Upper lobe of left lung (tissue), 6 donors: ENCODE measurements around the gene ZBTB45. TPM values are rescaled to one million over a fixed set of nuclear protein-coding genes. Genes with fewer than 3 reads are reported as not detected.
"Not testable (repeated sequence)": the region's sequence is repeated elsewhere in the genome, so short reads cannot be mapped to it uniquely, and the experiment has no call there.

Source experiments
- ATAC-seq, 2 donors: fragments of 200-7000 bp; cut with Tn5 transposase; one replicate each; pipeline ENCODE4 v1.9.1; 2022; ENCODE audit warnings: mild to moderate bottlenecking in 2 of 2, moderate library complexity in 2 of 2; ENCODE audit not compliant: low FRiP score in 2 of 2
- DNase-seq, 2 donors: peaks; one replicate each; pipeline ENCODE4 v3.0.0-alpha.2; 2019 to 2020
- H3K27ac ChIP-seq, 4 donors: fragments of 200-600 bp; sonication (generic); one replicate each; pipeline ENCODE4 v1.5.1; 2016 to 2019
- H3K27me3 ChIP-seq, 4 donors: fragments of 200-600 bp; sonication (generic); one replicate each; pipeline ENCODE4 v1.5.1; 2017 to 2019
- H3K36me3 ChIP-seq, 4 donors: fragments of 200-600 bp; sonication (generic); one replicate each; pipeline ENCODE4 v1.5.1; 2016 to 2019
- H3K4me1 ChIP-seq, 4 donors: fragments of 200-600 bp; sonication (generic); one replicate each; pipeline ENCODE4 v1.5.1; 2018 to 2019
- H3K4me3 ChIP-seq, 4 donors: fragments of 200-600 bp; sonication (generic); one replicate each; pipeline ENCODE4 v1.5.1; 2017 to 2019; ENCODE audit warnings: mild to moderate bottlenecking in 2 of 4, moderate library complexity in 1 of 4
- H3K9me3 ChIP-seq, 4 donors: fragments of 200-600 bp; sonication (generic); one replicate each; pipeline ENCODE4 v1.5.1; 2018 to 2019
- CTCF ChIP-seq, 6 experiments: fragments of 450-650 bp in 4 of 6; fragments of 200-600 bp in 2 of 6; sonication (generic) in 2 of 6; IDR thresholded peaks; one replicate each; pipeline ENCODE4 v1.5.1; 2016 to 2019; ENCODE audit warnings: antibody characterized with exemption in 6 of 6
- EP300 ChIP-seq, 4 donors: sonication (generic); formaldehyde crosslinking; IDR thresholded peaks; one replicate each; pipeline ENCODE4 v1.5.1; 2017; ENCODE audit warnings: antibody characterized with exemption in 4 of 4, control low read depth in 2 of 4
- POLR2A ChIP-seq, 4 donors: fragments of 450-650 bp; IDR thresholded peaks; one replicate each; pipeline ENCODE4 v1.5.1; 2016 to 2017; ENCODE audit warnings: antibody characterized with exemption in 4 of 4, mild to moderate bottlenecking in 2 of 4
- POLR2AphosphoS5 ChIP-seq, 2 donors: sonication (generic); formaldehyde crosslinking; IDR thresholded peaks; one replicate each; pipeline ENCODE4 v1.5.1; 2017; ENCODE audit warnings: antibody characterized with exemption in 2 of 2
- WGBS, 2 donors: methylation state at CpG; one replicate each; pipeline ENCODE4 v1.1.5; 2017 to 2018; 5-methylcytosine and 5-hydroxymethylcytosine counted together
- total RNA-seq, 6 donors: library from RNA; depleted of rRNA in 4 of 6; stranded (reverse); fragments of >200 nt in 4 of 6; gene quantifications; one replicate each; pipeline versions ENCODE4 v1.1.0 to v1.2.1, GENCODE V29; 2016 to 2021
- donor health status: DM: no; HTN: no; CAD: no; lungs with moderate emphysema.
- donor health status: DM: no; HTN: yes; CAD: no; lungs with severe emphysema.

Gene ZBTB45
- total RNA-seq, 6 donors from 2014 or later, result 11.9 to 19.7 (median 15.0) TPM

- peak in 1 of 2 donors; percentile 57 for ATAC-seq
These were observed 25.1 kb upstream of the ZBTB45 start for GRCh38 chr19:58544591-58545285.

GRCh38 chr19:58543826-58544590, 24.4 kb upstream of the ZBTB45 start, which contains the start of gene TRIM28:
Gene TRIM28, plus strand, starts transcription at chr19:58544064. Its CDS starts 694 bp downstream, at chr19:58544758.
- H3K4me3 ChIP-seq, result peak within 1 kb of the TSS; percentile 68 to 98 (median 94)
- peak within 1 kb of the TSS; percentile 89 to 98 (median 94) for H3K27ac ChIP-seq
- peak; percentile 98 to 99 for ATAC-seq
- H3K36me3 ChIP-seq, result peaks cover 14 to 22% (median 20%) of the 10 kb centered on the region in 4 donors
- H3K4me1 ChIP-seq, result peaks cover 24 to 34% (median 28%) of the 10 kb centered on the region in 4 donors
- TF ChIP-seq POLR2A (IDR thresholded peaks at IDR 0.05), result peak; percentile 51 to 97 (median 96)
- TF ChIP-seq EP300 (IDR thresholded peaks at IDR 0.05), result peak in 1 of 4 donors; percentile 39
- TF ChIP-seq POLR2AphosphoS5 (IDR thresholded peaks at IDR 0.05), result peak; percentile 89 to 96
- peak in 4 of 6 experiments; percentile 17 to 44 (median 40) for TF ChIP-seq CTCF (IDR thresholded peaks at IDR 0.05)
- WGBS, 2 donors, result 0 to 1% methylated on average over 33 to 67 of the region's 73 CpGs
- DNase-seq, result peak; percentile 98 to 100
- no peaks in the 10 kb centered on the region for H3K27me3 ChIP-seq
- H3K9me3 ChIP-seq, result no peaks in the 10 kb centered on the region

More at GRCh38 chr19:58544591-58545285, 25.1 kb upstream of the ZBTB45 start:
- Histone ChIP-seq H3K27me3 (no peaks in the 10 kb centered on the region), H3K4me3 (peak overlapping the region; percentile 68 to 98 (median 94)), H3K36me3 (peaks cover 21 to 29% (median 28%) of the 10 kb centered on the region in 4 donors), H3K27ac (peak overlapping the region; percentile 89 to 98 (median 94)), H3K4me1 (peaks cover 24 to 34% (median 28%) of the 10 kb centered on the region in 4 donors), H3K9me3 (no peaks in the 10 kb centered on the region)
- TF ChIP-seq EP300 (IDR thresholded peaks at IDR 0.05), result no peak
- peak in 1 of 6 experiments; percentile 40 for TF ChIP-seq CTCF (IDR thresholded peaks at IDR 0.05)
- no peak for TF ChIP-seq POLR2AphosphoS5 (IDR thresholded peaks at IDR 0.05)
- no peak for TF ChIP-seq POLR2A (IDR thresholded peaks at IDR 0.05)
- WGBS, 2 donors, result 0% methylated on average over 7 to 13 of the region's 92 CpGs
- DNase-seq, result peak in 1 of 2 donors; percentile 38

- Histone ChIP-seq H3K4me3 (peak overlapping the region in 3 of 4 donors; percentile 91 to 98 (median 97)), H3K4me1 (peaks cover 31 to 45% (median 38%) of the 10 kb centered on the region in 4 donors), H3K27ac (peak overlapping the region; percentile 89 to 98 (median 94))
- not testable (repeated sequence) for H3K9me3 ChIP-seq, H3K36me3 ChIP-seq, H3K27me3 ChIP-seq, ATAC-seq, DNase-seq
- WGBS, 2 donors, result 85% methylated on average over 18 of the region's 18 CpGs
These were observed 23.2 kb upstream of the ZBTB45 start for GRCh38 chr19:58542641-58543372.

GRCh38 chr19:58539169-58539559, 19.6 kb upstream of the ZBTB45 start:
- not testable (repeated sequence) for H3K36me3 ChIP-seq, H3K27ac ChIP-seq, H3K27me3 ChIP-seq, H3K4me3 ChIP-seq, ATAC-seq, H3K9me3 ChIP-seq, DNase-seq
- peaks cover 10 to 22% (median 15%) of the 10 kb centered on the region in 4 donors for H3K4me1 ChIP-seq

GRCh38 chr19:58538257-58539168, 18.9 kb upstream of the ZBTB45 start:
- 3 to 7% methylated on average over 24 to 49 of the region's 55 CpGs for WGBS, 2 donors
- Histone ChIP-seq H3K4me3 (peak overlapping the region in 3 of 4 donors; percentile 34 to 42 (median 41)), H3K9me3 (no peaks in the 10 kb centered on the region), H3K36me3 (no peaks in the 10 kb centered on the region), H3K27me3 (peaks cover 0 to 9% (median 3%) of the 10 kb centered on the region in 4 donors), H3K27ac (peak overlapping the region; percentile 17 to 69 (median 40)), H3K4me1 (peaks cover 10 to 20% (median 14%) of the 10 kb centered on the region in 4 donors)
- peak; percentile 52 to 82 for ATAC-seq
- peak in 1 of 2 donors; percentile 87 for DNase-seq
- TF ChIP-seq CTCF (IDR thresholded peaks at IDR 0.05) (no peak), POLR2AphosphoS5 (IDR thresholded peaks at IDR 0.05) (no peak), POLR2A (IDR thresholded peaks at IDR 0.05) (no peak), EP300 (IDR thresholded peaks at IDR 0.05) (no peak)
